Dermis blood vessel endothelial cell (primary cell): ENCODE results near the gene COX8A. TPM values are rescaled to one million over a fixed set of nuclear protein-coding genes. Genes with fewer than 3 reads are reported as not detected.
"Not testable (repeated sequence)": the region's sequence is repeated elsewhere in the genome, so short reads cannot be mapped to it uniquely, and the experiment has no call there.

Experiments used
- DNase-seq: peaks from one replicate; pipeline ENCODE4 v3.0.0; 2010
- total RNA-seq: library from RNA; depleted of rRNA; stranded (reverse); fragments of >200 nt; gene quantifications from 2 replicates; pipeline ENCODE4 v1.2.3, GENCODE V29; 2014

COX8A gene
- total RNA-seq, 1 donor from 2014 or later = 287 TPM

DNA sequence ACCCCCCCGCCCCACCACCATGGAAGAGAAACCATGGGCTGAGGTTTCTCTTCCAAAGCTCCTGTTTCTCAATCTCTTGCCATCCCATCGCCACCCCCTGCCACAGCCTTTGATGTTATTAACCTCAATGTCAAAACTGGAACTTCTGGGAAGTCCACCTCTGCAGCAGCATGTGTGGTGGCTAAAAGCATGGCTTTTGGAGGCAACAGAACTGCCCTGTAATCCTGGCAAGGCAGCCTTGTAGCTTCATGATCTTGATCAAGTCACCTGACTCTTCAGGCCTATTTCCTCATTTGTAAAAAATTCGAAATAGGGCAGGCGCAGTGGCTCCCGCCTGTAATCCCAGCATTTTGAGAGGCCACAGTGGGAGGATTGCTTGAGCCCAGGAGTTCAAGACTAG, 3.5 kb upstream of the COX8A start:
- DNase-seq = no peak

GRCh38 chr11:63973912-63974258, 535 bp upstream of the COX8A start:
- not testable (repeated sequence) for DNase-seq

GRCh38 chr11:63978551-63979239, 4.3 kb downstream of the COX8A start:
- no peak for DNase-seq

- DNase-seq = no peak
Observed at GRCh38 chr11:63979426-63979825, 5.0 kb downstream of the COX8A start.

DNA sequence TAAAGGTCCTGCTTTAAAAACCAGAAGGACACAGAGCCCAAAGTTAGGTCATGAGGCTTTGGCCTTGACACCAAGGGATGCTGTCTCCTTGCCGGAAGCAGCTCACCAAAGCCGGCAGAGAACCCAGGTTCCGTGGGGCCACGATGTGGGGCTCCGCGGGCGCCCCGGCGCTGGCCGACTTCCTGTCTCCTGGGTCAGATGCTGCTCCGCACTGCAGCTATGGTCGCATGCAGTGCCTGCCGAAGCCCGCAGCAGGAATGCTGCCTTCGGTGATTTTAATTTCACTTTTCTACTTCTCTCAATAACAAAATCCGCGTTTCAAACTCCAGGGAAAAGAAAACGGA, 11.4 kb downstream of the COX8A start:
- DNase-seq = no peak

GRCh38 chr11:63986156-63986931, 11.9 kb downstream of the COX8A start, which contains the start of gene OTUB1:
TSS of gene OTUB1 (plus strand) at chr11:63986438. CDS start at chr11:63986457, 19 bp downstream.
- DNase-seq = peak; percentile 92

- no peak for DNase-seq
Observed at GRCh38 chr11:63986932-63987513, 12.6 kb downstream of the COX8A start.

DNA sequence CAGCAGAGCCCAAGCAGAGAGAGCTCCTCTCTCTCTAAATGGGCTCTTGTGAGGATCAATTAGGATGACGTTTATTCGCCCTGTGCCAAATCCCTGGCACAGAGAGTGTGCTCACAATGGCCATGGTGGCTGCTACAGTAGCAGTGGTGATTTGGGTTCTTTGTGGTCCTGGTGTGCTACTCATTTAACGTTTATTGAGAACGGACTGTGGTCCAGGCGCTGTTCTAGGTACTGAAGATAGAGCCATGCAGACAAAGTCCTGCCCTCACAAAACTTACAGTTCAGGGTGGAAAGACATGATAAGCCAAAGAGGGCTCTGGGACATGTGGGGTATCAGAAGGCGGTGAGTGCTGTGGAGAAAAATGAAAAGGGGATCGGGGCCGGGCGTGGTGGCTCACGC, 17.1 kb downstream of the COX8A start:
- no peak for DNase-seq

- DNase-seq = no peak
Observed at GRCh38 chr11:63993100-63993499, 18.7 kb downstream of the COX8A start.

GRCh38 chr11:63993993-63994392, 19.6 kb downstream of the COX8A start:
- DNase-seq = no peak

- DNase-seq = no peak
Observed at GRCh38 chr11:63996512-63996911, 22.1 kb downstream of the COX8A start.

- DNase-seq = no peak
Observed at GRCh38 chr11:63997104-63997700, 22.8 kb downstream of the COX8A start.

DNA sequence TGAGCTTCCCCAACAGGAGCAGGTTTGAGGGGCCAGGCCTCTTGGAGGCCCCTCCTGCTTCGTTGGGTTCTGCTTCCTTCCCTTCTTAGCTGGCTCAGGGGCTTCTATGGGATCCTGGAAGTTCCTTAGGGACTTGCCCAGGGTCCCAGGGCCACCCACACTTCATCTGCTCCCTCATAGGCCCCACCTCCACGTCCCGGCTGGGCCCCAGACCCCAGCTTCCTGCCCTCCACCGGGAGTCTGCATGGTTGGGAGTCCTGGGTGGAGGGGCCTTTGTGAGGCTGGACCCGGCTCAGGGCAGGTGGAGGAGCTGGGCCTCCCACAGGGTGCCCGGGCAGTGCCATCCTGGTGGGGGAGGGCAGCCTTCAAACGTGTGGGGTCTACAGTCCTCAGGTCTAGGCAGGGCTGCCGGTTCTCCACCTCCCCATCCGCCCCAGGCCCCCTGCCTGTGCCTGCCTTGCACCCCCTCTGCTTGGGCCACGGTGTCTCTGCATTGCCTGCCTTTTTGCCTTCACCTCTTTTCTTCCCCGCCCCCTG, 23.4 kb downstream of the COX8A start:
- no peak for DNase-seq

- no peak for DNase-seq
Observed at GRCh38 chr11:63998558-63999348, 24.3 kb downstream of the COX8A start.

DNA sequence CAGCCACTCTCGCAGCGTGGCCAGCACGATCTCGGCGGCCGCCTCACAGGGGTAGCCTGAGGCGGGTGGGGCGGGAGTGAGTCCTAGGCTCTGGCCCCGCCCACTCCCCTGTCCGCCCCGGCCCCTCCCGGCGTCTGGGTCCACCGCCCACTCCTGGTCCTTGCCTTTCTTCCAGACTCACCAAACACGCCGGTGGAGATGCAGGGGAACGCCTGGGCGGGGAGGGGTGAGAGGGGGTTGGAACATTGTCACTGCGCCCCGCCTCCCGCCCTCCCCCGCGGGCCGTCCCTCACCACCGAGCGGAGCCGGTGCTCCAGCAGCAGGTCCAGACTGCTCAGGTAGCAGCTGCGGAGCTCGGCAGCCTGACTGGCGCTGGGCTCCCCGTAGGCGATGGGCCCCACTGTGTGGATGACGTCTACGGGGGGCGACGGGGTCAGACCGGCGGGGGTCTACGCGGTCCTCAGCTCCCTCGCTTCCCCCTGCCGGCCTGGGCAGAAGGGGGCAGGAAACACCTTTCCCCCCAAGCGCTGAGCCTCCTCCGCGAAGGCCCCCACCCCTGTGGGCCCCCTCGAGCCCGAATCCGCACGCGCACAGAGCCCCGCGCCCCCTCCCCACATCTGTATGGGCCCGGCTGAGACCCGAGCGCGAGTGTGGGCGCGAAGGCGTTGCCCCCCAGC, 25.1 kb downstream of the COX8A start:
- peak; percentile 35 for DNase-seq

- DNase-seq = peak; percentile 83
Observed at GRCh38 chr11:64000026-64000739, 25.8 kb downstream of the COX8A start.

DNA sequence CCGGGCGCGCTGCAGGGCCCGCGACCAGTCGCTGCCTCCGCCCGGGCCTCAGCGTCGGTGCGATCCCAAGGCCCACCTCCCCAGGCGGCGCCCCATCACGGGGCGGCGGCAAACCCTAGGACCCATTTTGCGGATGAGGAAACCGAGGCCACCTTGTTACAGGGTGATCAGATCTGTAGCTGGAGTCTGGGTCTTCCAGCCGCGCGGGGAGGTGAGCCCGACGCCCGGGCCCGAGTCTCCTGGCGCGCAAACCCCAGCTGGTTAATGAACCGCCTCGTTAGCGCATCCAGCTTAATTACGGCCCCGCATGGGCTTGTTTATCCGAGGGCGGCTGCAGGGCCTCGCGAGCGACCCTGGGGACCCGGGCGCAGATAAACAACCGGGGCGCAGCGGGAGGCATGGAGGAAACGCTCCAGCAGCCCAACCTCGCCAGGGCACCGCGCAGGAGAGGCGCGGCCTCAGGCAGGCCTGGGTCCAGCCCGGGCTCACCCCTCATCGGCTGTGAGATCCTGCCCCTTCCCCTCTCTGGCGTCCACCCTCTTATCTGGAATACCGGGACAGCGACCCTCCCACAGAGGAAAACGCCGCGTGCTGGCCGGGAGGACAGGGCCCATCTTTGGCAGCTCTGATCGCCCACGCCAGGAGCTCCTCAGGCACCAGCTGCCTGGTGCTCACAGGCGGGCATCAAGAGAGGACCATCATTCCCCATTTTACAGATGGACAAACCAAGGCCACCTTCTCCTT, 26.5 kb downstream of the COX8A start:
- DNase-seq = no peak

- peak; percentile 80 for DNase-seq
Observed at GRCh38 chr11:64001484-64002420, 27.3 kb downstream of the COX8A start.
